Smooth muscle cell (in vitro differentiated cells): ENCODE results near the gene AFF4. TPM values are rescaled to one million over a fixed set of nuclear protein-coding genes. Genes with fewer than 3 reads are reported as not detected.

Experiments used
- DNase-seq: peaks from one replicate; lab custom pipeline; 2025; ENCODE audit not compliant: unreplicated experiment; lab: John Stamatoyannopoulos, UW
- H2AFZ ChIP-seq: fragments of 200-600 bp; sonication (generic); 2 replicates; pipeline ENCODE4 v1.6.0; 2016; ENCODE audit warnings: antibody characterized with exemption, low read depth, mild to moderate bottlenecking
- H3F3A ChIP-seq: fragments of 200-600 bp; sonication (generic); 2 replicates; pipeline ENCODE4 v1.6.0; 2017; ENCODE audit warnings: antibody characterized with exemption, low read depth
- H3K27ac ChIP-seq: fragments of 200-600 bp; sonication (generic); 2 replicates; pipeline ENCODE4 v1.5.1; 2016; ENCODE audit warnings: low read depth, mild to moderate bottlenecking
- H3K27me3 ChIP-seq: fragments of 200-600 bp; sonication (generic); 2 replicates; pipeline ENCODE4 v1.6.1; 2016; ENCODE audit warnings: low read depth, mild to moderate bottlenecking
- H3K36me3 ChIP-seq: fragments of 200-600 bp; sonication (generic); 2 replicates; pipeline ENCODE4 v1.5.1; 2016; ENCODE audit warnings: low read depth
- H3K4me1 ChIP-seq: fragments of 200-600 bp; sonication (generic); 2 replicates; pipeline ENCODE4 v1.5.1; 2016; ENCODE audit warnings: low read depth
- H3K4me2 ChIP-seq: fragments of 200-600 bp; sonication (generic); 2 replicates; pipeline ENCODE4 v1.6.0; 2016; ENCODE audit warnings: mild to moderate bottlenecking
- H3K4me3 ChIP-seq: fragments of 200-600 bp; sonication (generic); 2 replicates; pipeline ENCODE4 v1.5.1; 2016; ENCODE audit warnings: mild to moderate bottlenecking
- H3K79me2 ChIP-seq: fragments of 200-600 bp; sonication (generic); 2 replicates; pipeline ENCODE4 v1.6.0; 2016; ENCODE audit warnings: low read depth, mild to moderate bottlenecking
- H3K9ac ChIP-seq: fragments of 200-600 bp; sonication (generic); 2 replicates; pipeline ENCODE4 v1.6.0; 2016; ENCODE audit warnings: low read depth
- H3K9me3 ChIP-seq: fragments of 200-600 bp; sonication (generic); replicated peaks from 2 replicates; pipeline ENCODE4 v1.5.1; 2016; ENCODE audit warnings: low read depth
- H4K20me1 ChIP-seq: fragments of 200-600 bp; sonication (generic); 2 replicates; pipeline ENCODE4 v1.6.0; 2016; ENCODE audit warnings: low read depth
- CTCF ChIP-seq: fragments of 200-600 bp; sonication (generic); IDR thresholded peaks from 2 replicates; pipeline ENCODE4 v1.5.1; 2017; ENCODE audit warnings: borderline replicate concordance, mild to moderate bottlenecking, antibody characterized with exemption; ENCODE audit not compliant: insufficient read depth, poor library complexity, severe bottlenecking
- WGBS: methylation state at CpG from one replicate; pipeline ENCODE4 v1.1.7; 2016; ENCODE audit warnings: low lambda C conversion rate; 5-methylcytosine and 5-hydroxymethylcytosine counted together
- polyA plus RNA-seq: library from polyadenylated mRNA; unstranded; fragments of >200 nt; fragmentation: Nextera tagmentation; extraction: Ambion mirVana; gene quantifications from 2 replicates; pipeline ENCODE4 v1.2.1, GENCODE V29; 2016
- total RNA-seq: library from RNA; depleted of rRNA; stranded (reverse); fragments of >200 nt; gene quantifications from 2 replicates; pipeline ENCODE4 v1.2.3, GENCODE V29; 2014

Gene AFF4
- total and polyA plus RNA-seq, 2 experiments from 2014 or later = 27.8 to 137 TPM

- peaks cover 99% of the 10 kb centered on the region for H3K79me2 ChIP-seq
- no peak overlapping the region for H2AFZ ChIP-seq
- H3F3A ChIP-seq = peaks cover 13% of the 10 kb centered on the region
- peaks cover 54% of the 10 kb centered on the region for H3K36me3 ChIP-seq
- H3K4me2 ChIP-seq = no peak overlapping the region
- no peak for TF ChIP-seq CTCF
- no peaks in the 10 kb centered on the region for H3K4me1 ChIP-seq
- no peak overlapping the region for H3K4me3 ChIP-seq
- WGBS = 96% methylated on average over 2 of the region's 2 CpGs
- no peak overlapping the region for H3K27ac ChIP-seq
- H3K27me3 ChIP-seq = no peaks in the 10 kb centered on the region
- no peaks in the 10 kb centered on the region for H3K9me3 ChIP-seq
- no peak for DNase-seq
- peaks cover 100% of the 10 kb centered on the region for H4K20me1 ChIP-seq
- no peak overlapping the region for H3K9ac ChIP-seq
Observed at GRCh38 chr5:132928062-132928407, 35.4 kb downstream of the AFF4 start.

DNA sequence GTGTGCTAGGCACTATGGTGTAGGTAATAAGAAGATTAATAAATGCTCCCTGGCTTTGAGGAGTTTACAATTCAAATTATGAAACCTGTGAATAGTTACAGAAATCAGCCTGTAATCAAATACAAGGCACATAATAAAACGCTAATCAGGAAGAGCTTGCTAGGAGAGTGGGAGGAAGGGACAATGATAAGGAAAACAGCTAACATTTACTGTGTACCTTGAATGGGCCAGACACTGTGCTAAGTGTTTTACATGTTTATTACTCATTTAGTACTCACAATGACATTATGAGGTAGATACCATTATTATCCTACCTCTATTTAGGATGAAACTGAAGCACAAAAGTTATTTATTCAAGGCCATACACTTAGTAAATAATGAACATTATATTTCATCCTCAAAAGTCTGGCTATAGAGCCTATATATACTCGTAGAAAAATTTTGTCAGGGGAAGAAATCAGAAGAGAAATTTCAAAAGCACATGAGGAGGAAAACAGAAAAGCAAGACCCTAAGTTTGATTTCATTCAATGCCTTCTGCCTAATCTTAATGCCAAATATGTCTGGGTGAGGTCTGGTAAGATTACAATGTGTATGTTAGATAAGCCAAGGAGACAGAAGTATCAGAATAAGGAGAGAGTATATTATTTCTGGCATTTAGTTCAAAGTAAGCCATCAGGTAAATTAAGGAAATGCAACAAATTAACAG lies 35.9 kb downstream of the AFF4 start:
- Histone ChIP-seq H3K79me2 (peaks cover 99% of the 10 kb centered on the region), H3K4me1 (no peaks in the 10 kb centered on the region), H3K36me3 (peaks cover 49% of the 10 kb centered on the region), H3K4me3 (no peak overlapping the region), H3K9me3 (no peaks in the 10 kb centered on the region), H3K27ac (no peak overlapping the region), H3K4me2 (no peak overlapping the region), H3F3A (peaks cover 13% of the 10 kb centered on the region), H4K20me1 (peaks cover 100% of the 10 kb centered on the region), H3K27me3 (no peaks in the 10 kb centered on the region), H3K9ac (no peak overlapping the region), H2AFZ (no peak overlapping the region)
- WGBS = 87% methylated on average over 2 of the region's 2 CpGs
- no peak for TF ChIP-seq CTCF
- no peak for DNase-seq

DNA sequence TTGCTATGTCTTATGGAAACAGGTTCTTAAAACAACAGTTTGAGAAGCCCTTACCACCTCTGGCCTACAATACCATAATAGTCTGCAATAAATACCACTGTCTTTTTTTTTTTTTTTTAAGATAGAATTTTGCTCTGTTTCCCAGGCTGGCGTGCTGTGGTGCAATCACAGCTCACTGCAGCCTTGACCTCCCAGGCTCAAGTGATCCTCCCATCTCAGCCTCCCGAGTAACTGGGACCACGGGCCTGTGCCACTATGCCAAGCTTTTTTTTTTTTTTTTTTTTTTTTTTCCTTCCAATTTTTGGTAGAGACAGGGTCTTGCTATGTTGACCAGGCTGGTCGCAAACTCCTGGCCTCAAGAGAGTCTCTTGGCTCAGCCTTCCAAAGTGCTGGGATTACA lies 37.0 kb downstream of the AFF4 start:
- H3K27ac ChIP-seq = no peak overlapping the region
- TF ChIP-seq CTCF = no peak
- no peak overlapping the region for H2AFZ ChIP-seq
- H4K20me1 ChIP-seq = peaks cover 100% of the 10 kb centered on the region
- peaks cover 13% of the 10 kb centered on the region for H3F3A ChIP-seq
- DNase-seq = no peak
- peaks cover 99% of the 10 kb centered on the region for H3K79me2 ChIP-seq
- H3K27me3 ChIP-seq = no peaks in the 10 kb centered on the region
- 98% methylated on average over 4 of the region's 4 CpGs for WGBS
- H3K4me3 ChIP-seq = no peak overlapping the region
- peaks cover 47% of the 10 kb centered on the region for H3K36me3 ChIP-seq
- H3K4me2 ChIP-seq = no peak overlapping the region
- no peaks in the 10 kb centered on the region for H3K9me3 ChIP-seq
- H3K4me1 ChIP-seq = no peaks in the 10 kb centered on the region
- no peak overlapping the region for H3K9ac ChIP-seq

DNA sequence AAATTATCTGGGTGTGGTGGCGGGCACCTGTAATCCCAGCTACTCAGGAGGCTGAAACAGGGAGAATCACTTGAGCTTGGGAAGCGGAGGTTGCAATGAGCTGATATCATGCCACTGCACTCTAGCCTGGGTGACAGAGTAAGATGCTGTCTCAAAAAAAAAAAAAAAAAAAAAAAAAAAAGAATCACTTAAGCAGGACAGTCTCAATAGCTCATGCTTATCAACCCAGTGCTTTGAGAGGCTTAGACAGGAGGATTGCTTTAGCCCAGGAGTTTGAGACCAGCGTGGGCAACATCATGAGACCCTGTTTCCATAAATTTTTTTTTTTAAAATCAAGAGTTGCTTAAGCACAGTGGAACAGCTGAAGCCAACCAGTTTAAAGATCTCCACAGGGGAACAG lies 47.3 kb downstream of the AFF4 start:
- Histone ChIP-seq H3K27me3 (no peaks in the 10 kb centered on the region), H3K27ac (no peak overlapping the region), H3K9me3 (no peaks in the 10 kb centered on the region), H3K79me2 (peaks cover 95% of the 10 kb centered on the region), H4K20me1 (peaks cover 100% of the 10 kb centered on the region), H2AFZ (no peak overlapping the region), H3K36me3 (peaks cover 13% of the 10 kb centered on the region), H3K9ac (no peak overlapping the region), H3F3A (peaks cover 11% of the 10 kb centered on the region), H3K4me3 (no peak overlapping the region), H3K4me2 (no peak overlapping the region), H3K4me1 (no peaks in the 10 kb centered on the region)
- DNase-seq = no peak
- no peak for TF ChIP-seq CTCF
- WGBS = 89% methylated on average over 3 of the region's 3 CpGs
